Measurements from ENCODE around the gene PRR13. TPM values are rescaled to one million over a fixed set of nuclear protein-coding genes. Genes with fewer than 3 reads are reported as not detected.
A peak's percentile ranks its signal among the peaks of the same experiment; 100 is the strongest.
"Not testable (repeated sequence)": the region's sequence is repeated elsewhere in the genome, so short reads cannot be mapped to it uniquely, and the experiment has no call there.

The PRR13 gene
- total RNA-seq, 1 donor from 2014 or later, result 15.8 TPM

DNA sequence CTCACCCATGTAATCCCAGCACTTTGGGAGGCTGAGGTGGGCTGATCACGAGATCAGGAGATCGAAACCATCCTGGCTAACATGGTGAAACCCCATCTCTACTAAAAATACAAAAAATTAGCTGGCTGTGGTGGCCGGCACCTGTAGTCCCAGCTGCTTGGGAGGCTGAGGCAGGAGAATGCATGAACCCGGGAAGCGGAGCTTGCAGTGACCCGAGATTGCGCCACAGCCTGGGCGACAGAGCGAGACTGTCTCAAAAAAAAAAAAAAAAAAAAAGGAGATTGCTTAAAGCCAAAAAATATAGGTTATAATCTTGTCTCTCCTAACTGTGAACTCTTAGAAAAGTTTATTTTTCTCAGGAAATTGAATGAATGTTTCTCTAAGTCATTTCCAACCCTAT, 6.2 kb upstream of the PRR13 start:
- DNase-seq (ENCODE audit: low read depth in 2 of 2), result not testable (repeated sequence)

DNA sequence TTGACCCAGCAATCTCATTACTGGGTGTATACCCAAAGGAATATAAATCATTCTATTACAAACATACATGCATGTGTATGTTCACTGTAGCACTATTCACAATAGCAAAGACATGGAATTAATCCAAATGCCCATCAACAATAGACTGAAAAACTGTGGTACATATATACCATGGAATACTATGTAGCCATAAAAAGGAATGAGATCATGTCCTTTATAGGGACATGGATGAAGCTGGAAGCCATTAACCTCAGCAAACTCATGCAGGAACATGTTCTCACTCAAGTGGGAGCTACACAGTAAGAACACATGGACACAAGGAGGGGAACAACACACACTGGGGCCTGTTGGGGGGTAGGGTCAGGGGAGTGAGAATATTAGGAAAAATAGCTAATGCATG, 2.0 kb upstream of the PRR13 start:
- not testable (repeated sequence) for DNase-seq (ENCODE audit: low read depth in 2 of 2)

DNA sequence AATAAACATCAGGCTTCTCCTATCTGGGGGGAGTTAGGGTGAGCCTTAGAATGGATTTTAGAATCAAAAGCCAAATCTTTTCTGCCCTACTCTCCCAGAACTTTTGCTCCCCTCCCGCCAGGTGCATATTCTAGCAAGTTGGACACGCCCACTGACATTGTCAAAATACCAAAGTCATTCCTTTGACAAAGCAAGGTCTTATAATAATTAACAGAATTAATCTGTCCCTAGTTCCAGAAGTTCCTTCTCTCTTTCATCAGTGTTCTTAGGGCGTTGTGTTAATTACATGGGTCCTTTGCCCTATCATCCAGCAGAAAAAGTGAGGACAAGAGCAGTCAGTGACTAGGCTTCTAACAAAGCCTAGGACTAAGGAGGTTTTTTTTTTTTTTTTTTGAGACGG, 2.4 kb downstream of the PRR13 start:
- DNase-seq (ENCODE audit: low read depth in 2 of 2), result no peak

DNA sequence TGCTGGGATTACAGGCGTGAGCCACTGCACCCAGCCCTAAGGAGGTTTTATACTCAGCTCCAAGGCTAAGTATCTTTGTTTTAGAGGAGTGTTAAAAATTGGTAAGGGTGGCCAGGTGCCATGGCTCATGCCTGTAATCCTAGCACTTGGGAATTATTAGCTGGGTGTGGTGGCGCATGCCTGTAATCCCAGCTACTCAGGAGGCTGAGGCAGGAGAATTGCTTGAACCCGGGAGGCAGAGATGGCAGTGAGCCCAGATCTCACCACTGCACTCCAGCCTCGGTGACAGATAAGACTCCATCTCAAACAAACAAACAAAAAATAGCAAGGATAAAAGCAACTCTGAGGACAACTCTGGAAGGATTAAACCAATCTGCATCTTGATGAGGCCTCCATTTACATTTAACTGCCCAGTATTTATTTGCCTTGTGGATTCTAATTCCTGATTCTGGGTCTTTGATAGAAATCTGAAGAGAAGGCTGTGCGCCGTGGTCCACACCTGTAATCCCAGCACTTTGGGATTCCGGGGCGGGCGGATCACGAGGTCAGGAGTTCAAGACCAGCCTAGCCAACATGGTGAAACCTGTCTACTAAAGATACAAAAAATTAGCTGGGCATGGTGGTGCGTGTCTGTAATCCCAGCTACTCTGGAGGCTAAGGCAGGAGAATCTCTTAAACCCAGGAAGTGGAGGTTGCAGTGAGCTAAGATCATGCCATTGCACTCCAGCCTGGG, 3.2 kb downstream of the PRR13 start:
- DNase-seq (ENCODE audit: low read depth in 2 of 2), result not testable (repeated sequence)

DNA sequence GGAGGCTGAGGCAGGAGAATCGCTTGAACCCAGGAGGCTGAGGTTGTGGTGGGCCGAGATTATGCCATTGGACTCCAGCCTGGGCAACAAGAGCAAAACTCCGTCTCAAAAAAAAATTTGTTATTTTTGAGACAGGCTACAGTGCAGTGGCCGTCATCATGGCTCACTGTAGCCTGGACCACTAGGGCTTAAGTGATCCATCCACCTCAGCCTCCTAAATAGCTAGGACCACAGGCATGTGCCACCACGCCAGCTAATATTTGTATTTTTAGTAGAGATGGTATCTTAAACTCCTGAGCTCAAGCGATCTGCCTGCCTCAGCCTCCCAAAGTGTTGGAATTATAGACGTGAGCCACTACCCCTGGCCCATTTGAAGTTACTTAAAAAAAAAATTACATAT, 9.4 kb downstream of the PRR13 start:
- no peak for DNase-seq (ENCODE audit: low read depth in 2 of 2)

DNA sequence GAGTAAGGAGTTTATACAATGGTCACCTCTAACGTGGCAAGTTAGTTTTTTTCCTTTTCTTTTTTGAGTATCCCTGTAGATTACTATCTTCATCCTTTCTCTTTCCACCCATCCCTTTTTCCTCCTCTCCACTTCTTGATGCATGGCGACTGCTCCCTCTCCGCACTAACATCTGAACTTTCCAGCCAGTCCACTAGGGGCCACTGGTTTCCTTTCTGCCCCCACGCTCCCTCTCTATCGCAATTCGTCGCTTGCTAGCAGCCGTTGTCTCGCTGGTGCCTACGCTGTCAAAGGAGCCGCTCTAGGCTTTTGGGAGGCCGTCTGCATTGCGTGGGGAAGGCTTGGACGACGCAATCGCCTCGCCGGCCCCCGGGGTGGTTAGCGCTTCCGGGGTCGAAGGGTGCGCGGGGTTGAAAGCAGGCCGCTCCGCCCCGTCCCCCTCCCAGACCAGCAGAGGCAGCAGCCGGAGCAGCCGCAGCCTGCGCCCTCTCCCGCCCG, 10.2 kb downstream of the PRR13 start, which contains the start of gene PCBP2:
PCBP2 (plus strand) TSS at position 442 of the 498 bp plus-strand sequence. CDS start 2,699 bp downstream, outside the sequence.
- DNase-seq (ENCODE audit: low read depth in 2 of 2), result peak; percentile 99 to 100

DNA sequence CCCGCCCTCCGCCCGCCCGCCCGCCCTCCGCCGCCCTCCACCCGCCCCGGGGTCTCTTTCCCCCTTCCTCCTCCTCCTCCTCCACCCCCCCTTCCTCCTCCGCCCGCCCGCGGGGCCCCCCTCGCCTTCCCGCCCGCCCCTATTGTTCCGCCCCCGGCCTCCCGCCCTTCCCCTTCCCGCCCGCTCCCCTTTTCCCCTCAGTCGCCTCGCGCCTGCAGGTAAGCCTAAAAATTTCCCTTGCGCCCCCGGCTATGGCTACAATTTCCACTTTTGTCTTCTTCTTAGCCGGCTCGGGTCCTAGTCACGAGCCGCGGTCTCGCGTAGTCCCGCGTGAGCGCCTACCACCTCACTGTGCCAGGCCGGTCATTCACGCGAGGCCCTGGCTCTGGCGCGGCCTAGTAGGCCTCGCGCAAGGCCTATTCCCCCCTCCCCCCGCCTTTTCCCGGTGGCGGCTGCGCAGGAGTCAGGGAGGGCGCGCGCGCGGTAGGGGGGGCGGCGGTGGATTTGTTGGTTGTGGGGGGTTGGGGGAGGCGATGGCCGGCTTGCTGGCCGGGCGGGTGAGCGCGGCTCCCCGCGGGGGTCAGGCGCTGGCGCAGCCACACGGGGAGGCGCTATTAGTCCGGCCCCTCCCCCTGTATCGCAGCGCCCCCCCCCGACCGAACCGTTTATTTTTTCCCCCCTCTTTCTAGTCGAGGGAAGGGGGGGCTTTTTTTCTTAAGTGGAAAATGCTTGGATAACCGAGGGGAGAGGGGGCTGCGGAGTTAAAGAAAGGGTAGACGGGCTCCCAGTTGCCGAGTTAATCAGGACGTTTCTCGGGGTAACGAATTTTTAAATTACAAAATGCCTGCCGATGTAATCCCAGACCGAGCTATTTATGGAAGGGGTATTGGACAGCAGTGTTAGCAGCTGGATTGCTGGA, 10.9 kb downstream of the PRR13 start:
- peak; percentile 74 to 92 for DNase-seq (ENCODE audit: low read depth in 2 of 2)

DNA sequence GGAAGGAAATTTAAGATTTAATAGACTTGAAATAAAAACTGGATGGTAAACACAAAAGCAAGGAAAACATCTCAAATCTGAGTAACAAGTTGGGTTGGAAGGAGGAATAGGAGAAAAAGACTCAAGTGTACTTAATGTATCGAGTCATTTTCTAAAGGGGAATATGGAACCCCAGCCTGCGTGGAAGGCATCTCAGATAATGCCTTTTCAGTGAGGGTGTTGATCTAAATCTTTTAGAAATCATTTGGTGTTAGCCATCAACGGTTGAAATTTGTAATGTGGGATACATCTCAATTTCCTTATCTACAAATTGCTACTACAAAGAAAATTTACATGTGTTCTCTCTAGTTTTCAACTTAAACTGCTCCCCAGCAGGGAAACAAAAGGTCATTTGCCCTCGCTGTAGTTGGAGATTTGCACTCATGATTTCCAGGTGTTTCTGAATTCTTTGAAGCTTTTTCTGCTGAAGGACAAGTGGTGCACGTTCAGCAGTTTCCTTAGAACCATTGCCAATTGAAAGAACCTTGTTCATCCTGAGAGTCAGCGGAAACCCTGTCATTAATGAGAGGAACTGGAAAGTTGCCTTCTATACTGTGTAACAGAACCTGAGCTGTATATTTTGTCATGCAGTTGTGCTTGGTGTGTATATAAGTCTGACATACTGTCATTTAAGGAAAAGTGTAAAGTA, 12.6 kb downstream of the PRR13 start:
- peak in 1 of 2 donors; percentile 16 for DNase-seq (ENCODE audit: low read depth in 2 of 2)

DNA sequence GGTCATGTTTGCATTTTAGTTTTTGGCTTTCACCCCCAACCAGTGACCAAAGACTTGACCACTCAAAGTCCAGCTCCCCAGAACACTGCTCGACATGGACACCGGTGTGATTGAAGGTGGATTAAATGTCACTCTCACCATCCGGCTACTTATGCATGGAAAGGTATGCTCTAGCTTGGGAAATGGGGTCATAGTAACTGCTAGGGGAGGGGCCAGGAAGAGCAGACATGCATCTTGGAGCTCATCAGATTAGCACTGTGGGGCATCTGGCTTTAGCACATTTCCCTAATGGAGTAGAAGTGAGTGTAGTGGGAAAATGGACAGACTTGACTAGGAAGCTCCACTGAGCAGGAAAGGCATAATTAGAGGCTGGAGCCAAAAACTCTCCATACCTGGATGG, 13.2 kb downstream of the PRR13 start:
- no peak for DNase-seq (ENCODE audit: low read depth in 2 of 2)

DNA sequence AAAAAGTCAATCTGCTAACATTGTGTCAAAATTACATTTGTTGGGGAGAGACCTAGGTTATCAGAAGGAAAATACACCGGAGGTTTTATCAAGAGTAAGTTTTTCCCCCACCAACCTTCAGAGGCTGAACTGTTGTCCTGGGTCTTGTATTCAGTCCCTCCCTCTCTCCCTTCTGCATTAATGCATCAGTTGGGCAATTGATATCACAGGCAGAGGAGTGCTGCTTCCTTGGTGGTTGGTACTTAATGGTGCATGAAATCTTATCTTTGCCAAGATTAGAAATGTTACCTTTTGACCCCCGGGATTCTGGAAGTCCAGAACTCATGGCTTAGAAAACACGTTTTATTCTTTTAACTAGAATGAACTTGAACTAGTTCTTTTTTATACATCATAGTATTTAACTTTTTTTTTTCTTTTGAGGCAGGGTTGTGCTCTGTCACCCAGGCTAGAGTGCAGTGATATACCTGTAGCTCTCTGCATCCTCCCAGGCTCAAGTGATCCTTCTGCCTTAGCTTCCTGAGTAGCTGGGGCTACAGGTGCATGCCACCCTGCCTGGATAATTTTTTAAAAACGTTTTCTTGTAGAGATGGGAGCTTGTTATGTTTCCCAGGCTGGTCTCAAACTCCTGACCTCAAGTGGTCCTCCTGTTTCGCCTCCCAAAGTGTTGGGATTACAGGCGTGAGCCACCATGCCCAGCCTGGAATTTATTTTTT, 15.3 kb downstream of the PRR13 start:
- no peak for DNase-seq (ENCODE audit: low read depth in 2 of 2)

DNA sequence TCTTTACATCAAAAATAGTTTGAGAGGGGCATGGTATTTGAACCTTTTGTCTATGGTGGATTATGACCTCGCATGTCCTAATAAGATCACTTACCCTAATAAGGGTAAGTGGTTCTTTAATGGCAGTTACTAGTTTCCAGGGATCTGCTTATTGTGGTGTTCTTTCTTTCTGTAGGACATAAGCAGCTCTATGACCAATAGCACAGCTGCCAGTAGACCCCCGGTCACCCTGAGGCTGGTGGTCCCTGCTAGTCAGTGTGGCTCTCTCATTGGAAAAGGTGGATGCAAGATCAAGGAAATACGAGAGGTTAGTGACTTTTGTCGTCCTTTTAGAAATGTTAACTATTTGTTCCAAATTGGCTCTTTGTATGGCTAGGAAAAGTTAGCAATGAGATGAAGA, 17.6 kb downstream of the PRR13 start:
- no peak for DNase-seq (ENCODE audit: low read depth in 2 of 2)

DNA sequence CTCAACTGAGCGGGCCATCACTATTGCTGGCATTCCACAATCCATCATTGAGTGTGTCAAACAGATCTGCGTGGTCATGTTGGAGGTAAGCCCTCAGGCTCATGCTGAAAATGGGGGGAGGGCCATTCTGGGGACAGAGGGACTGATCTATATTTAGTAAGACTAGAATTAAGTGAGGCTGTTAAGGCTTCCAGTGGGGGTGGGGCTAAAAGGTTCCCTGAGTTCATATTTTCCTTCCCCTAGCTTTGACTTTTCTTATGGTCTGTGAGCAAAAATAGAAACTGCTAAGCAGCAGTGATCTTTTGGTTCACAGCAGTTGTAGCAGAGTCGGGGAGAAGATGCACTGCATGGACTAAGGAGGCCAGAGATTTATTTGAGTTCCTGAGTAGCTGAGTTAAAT, 19.5 kb downstream of the PRR13 start:
- DNase-seq (ENCODE audit: low read depth in 2 of 2), result no peak

DNA sequence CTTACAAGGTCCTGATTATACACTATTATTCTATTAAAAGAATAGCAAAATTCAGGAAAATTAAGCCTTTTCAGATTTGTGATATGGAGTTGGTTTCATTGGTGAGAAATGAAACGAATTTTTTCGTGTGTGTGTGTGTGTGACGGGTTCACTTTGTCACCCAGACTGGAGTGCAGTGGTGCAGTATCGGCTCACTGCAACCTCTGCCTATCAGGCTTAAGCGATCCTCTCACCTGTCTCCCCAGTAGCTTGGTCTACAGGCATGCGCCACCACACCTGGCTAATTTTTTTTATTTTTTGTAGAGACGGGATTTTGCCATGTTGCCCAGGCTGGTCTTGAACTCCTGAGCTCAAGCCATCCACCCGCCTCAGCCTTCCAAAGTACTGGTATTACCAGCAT, 20.1 kb downstream of the PRR13 start:
- no peak for DNase-seq (ENCODE audit: low read depth in 2 of 2)

DNA sequence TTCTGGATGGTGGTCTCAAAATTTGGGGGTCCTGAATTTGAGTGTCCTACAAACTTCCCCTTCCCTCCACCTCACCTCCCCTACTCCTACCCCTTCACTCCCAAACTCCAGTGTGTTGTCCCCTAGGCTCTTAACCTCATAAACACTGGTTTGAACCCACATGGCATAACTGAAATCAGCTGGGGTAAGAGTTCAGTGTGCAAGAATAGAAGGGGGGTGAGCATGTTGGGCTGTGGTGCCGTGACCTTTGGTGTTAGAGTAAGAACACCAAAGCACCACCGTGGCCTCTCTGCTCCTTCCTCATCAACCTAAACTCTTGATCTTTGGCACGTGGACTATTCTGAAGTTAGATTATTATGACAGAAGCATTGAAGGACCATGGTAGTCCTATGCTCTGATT, 21.4 kb downstream of the PRR13 start:
- DNase-seq (ENCODE audit: low read depth in 2 of 2), result no peak

DNA sequence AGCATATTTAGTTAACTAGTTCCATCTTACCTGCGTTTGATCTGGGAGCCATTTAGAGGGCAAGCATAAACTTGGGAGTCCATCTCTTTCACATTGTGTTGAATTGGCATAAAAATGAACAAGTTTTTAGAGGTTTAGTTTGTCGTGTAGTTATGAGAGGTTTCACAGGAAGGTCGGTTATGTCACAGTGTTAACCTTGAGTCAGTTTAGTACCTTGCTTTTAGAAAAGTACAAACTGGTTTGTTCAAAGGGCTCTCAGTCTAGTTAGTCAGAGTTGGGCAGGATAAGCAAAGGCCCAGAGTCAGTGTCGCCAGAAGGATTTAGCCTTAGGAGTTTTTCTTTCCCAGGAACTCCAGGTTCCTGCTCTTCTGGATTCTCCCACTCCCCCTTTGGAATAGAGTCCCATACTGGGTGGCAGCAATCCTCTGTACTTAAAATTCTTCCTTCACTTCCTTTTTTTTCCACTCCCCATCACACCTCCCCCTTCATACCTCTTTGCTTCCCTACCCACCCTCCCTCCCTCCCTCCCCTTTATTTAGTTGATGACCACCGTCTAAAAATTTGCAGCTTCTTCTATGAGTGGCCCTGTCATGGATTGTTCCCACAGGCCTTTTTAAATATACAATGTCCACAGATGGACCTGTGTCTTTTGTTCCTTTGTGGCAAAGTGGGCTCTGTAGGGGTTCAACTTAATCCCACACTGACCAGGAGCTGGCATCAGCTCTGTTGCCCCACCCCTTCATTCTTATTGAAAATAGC, 22.4 kb downstream of the PRR13 start:
- DNase-seq (ENCODE audit: low read depth in 2 of 2), result no peak

DNA sequence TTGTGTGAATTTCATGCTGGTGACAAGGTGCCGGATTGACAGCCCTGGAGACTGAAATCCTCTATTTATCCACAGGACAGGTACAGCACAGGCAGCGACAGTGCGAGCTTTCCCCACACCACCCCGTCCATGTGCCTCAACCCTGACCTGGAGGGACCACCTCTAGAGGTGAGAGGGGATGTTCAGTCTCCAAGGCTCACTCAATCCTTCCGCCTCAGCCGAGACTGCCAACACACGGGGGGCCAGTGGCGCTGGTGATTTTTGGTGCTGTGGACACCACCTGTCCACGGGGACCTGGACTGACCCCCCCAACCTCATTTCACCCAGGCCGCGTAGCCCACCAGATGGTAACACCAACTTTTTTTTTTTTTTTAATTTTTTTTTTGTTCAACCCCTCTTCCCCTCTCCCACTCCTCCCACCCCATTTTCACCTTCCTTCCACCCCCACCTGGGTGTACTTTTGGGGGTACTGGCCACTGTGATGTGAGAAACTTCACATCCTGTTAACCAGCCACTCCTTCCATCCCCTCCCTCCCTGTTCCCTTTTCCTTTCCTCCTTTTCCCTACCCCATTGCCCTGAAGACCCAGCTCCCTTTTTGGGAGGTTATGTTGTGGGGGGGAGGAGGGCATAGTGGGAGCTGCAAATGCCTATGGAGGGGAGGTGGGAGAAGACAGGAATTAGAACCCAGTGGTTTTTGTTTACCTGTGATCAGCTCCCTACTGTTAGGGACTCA, 23.3 kb downstream of the PRR13 start:
- DNase-seq (ENCODE audit: low read depth in 2 of 2), result no peak

DNA sequence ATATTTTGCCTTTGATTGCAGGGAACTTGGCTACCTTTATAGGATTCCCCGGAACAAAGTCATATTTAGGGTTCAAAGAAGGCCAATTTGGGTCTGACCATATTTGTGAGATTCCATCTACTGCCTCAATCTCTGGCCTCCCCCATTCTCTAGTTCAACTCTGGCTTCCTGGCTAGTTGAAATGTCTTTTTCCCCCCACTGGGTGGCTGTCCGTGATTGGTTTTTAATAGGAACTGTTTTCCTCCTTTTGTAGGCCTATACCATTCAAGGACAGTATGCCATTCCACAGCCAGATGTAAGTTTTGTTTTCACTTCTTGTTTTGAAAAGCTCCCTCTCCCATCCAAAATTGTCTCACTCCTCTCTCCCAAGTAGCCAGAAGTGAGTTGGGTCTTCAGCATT, 24.1 kb downstream of the PRR13 start:
- DNase-seq (ENCODE audit: low read depth in 2 of 2), result no peak

DNA sequence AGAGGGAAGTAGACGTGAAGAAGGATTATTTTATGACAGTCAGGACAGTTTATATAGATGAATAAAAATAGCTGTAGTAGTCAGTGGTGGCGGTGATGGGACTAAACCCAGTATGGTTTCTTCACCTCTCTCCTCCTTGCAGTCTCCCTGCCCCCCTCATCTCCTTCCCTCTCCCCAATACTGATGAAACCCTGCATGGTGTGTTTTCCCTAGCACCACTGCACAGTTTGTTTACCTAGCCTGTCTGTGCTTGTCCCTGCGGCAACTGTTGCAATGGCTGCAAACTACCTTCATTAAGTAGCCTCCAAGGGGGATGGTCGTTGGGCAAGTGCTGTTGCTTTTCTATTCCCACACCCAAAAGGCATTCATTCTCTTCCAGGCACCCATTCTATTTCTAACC, 25.1 kb downstream of the PRR13 start:
- DNase-seq (ENCODE audit: low read depth in 2 of 2), result no peak

DNA sequence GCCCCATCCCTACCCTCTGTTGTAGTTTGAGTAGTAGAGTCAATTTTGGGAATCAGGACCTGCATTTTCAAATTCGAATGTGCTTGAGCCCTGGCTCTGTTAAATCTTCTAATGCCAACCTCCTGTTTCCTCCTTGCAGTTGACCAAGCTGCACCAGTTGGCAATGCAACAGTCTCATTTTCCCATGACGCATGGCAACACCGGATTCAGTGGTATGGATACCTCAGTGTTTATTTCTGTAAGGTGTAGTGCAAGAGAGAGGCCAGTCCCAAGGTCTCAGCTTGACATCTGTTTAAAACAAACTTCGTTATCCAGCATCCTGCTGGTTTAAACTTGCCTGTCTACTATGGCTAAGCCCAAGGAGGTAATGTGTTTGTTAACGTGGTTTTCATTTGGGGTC, 25.5 kb downstream of the PRR13 start:
- DNase-seq (ENCODE audit: low read depth in 2 of 2), result no peak

DNA sequence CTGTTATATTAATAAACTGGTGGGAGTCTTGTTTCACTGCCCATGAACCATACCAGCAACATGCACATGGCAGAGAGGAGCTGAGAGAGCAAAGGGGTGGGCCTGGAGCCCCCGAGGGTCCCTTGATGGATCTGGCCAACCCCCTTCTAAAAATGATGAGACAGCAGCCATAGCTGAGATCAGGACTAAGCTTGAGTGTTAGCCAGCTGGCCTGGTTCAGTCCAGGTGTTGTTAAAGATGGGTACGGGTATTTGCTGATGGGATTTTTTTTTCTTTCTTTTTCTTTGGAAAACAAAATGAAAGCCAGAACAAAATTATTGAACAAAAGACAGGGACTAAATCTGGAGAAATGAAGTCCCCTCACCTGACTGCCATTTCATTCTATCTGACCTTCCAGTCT, 26.3 kb downstream of the PRR13 start:
- DNase-seq (ENCODE audit: low read depth in 2 of 2), result no peak
